Progenitor cell of endocrine pancreas (in vitro differentiated cells): ENCODE measurements around the gene EPN2. TPM values are rescaled to one million over a fixed set of nuclear protein-coding genes. Genes with fewer than 3 reads are reported as not detected.

Source experiments
- DNase-seq: peaks from one replicate; pipeline ENCODE4 v3.0.0; 2021; ENCODE audit warnings: low spot score; ENCODE audit not compliant: unreplicated experiment
- H3K27ac Mint-ChIP-seq: 2 replicates; pipeline ENCODE4 v1.8.0; 2021; ENCODE audit warnings: mild to moderate bottlenecking, moderate library complexity, mixed read lengths
- H3K27me3 Mint-ChIP-seq: 2 replicates; pipeline ENCODE4 v1.8.0; 2021; ENCODE audit warnings: mixed read lengths
- H3K36me3 Mint-ChIP-seq: 2 replicates; pipeline ENCODE4 v1.8.0; 2022; ENCODE audit warnings: mixed read lengths; ENCODE audit not compliant: insufficient read depth
- H3K4me1 Mint-ChIP-seq: 2 replicates; pipeline ENCODE4 v1.8.0; 2021; ENCODE audit warnings: low read depth, mixed read lengths
- H3K4me3 Mint-ChIP-seq: 2 replicates; pipeline ENCODE4 v1.8.0; 2021; ENCODE audit warnings: low read depth, mild to moderate bottlenecking, moderate library complexity, mixed read lengths
- H3K9me3 Mint-ChIP-seq: 2 replicates; pipeline ENCODE4 v1.8.0; 2021; ENCODE audit warnings: low read depth, mixed read lengths
- total RNA-seq: library from RNA; stranded (reverse); gene quantifications from 2 replicates; pipeline ENCODE4 v1.2.1, GENCODE V29; 2021
- TF ChIP-seq, protein P1 (sequence below): fragments of 200-600 bp; sonication (generic); IDR thresholded peaks from one replicate; pipeline ENCODE4 v1.5.0; 2021; ENCODE audit warnings: antibody characterized with exemption, mild to moderate bottlenecking; ENCODE audit not compliant: unreplicated experiment

EPN2 gene
- total RNA-seq, 1 donor from 2014 or later = 49.8 TPM

DNA sequence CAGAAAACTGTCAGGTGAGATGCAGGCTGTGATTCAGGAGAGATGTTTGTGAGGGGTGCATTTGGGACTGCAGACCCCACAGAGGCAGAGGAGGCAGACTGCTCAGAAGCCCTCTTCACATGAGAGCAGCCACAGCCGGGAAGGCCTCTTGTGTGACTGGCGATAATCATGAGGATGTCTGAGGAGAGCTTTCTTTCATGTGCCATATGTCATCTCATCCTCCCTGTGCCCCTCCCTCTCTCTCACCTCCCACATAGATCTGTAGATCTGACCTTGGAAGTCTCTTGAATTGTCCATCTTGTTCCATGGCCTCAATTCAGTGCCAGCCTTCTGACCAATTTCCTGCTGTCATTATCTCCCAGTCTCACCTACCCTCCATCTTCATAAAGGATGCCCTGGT lies 50.5 kb downstream of the EPN2 start:
- no peaks in the 10 kb centered on the region for H3K27me3 Mint-ChIP-seq
- TF ChIP-seq, protein P1, sequence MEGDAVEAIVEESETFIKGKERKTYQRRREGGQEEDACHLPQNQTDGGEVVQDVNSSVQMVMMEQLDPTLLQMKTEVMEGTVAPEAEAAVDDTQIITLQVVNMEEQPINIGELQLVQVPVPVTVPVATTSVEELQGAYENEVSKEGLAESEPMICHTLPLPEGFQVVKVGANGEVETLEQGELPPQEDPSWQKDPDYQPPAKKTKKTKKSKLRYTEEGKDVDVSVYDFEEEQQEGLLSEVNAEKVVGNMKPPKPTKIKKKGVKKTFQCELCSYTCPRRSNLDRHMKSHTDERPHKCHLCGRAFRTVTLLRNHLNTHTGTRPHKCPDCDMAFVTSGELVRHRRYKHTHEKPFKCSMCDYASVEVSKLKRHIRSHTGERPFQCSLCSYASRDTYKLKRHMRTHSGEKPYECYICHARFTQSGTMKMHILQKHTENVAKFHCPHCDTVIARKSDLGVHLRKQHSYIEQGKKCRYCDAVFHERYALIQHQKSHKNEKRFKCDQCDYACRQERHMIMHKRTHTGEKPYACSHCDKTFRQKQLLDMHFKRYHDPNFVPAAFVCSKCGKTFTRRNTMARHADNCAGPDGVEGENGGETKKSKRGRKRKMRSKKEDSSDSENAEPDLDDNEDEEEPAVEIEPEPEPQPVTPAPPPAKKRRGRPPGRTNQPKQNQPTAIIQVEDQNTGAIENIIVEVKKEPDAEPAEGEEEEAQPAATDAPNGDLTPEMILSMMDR = no peak
- H3K36me3 Mint-ChIP-seq = peaks cover 20% of the 10 kb centered on the region
- no peak overlapping the region for H3K27ac Mint-ChIP-seq
- DNase-seq = no peak
- no peak overlapping the region for H3K4me3 Mint-ChIP-seq
- no peaks in the 10 kb centered on the region for H3K9me3 Mint-ChIP-seq
- peaks cover 17% of the 10 kb centered on the region for H3K4me1 Mint-ChIP-seq

DNA sequence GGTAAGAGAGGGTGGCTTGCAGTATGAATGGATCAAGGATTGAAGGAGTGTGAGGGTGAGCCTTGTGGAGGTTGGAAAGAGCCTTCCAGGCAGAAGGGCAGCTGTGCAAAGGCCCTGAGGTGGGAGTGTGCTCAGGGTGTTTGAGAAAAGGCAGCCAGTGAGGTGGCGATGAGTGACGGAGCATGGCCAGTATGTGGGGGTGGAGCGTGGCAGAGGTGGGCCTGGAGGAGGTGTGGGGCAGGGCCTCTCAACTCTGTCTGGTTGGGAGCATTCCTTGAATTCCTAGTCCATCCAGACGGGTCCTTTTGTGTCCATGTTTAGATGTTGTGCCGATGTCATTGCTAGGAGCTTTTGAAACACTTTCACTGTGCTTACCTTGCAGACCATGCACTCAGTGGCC lies 51.3 kb downstream of the EPN2 start:
- Mint-ChIP-seq H3K9me3 (no peaks in the 10 kb centered on the region), H3K4me1 (peaks cover 17% of the 10 kb centered on the region), H3K27ac (peak overlapping the region; percentile 82), H3K27me3 (no peaks in the 10 kb centered on the region), H3K36me3 (peaks cover 15% of the 10 kb centered on the region), H3K4me3 (no peak overlapping the region)
- DNase-seq = no peak
- TF ChIP-seq, protein P1 = no peak

DNA sequence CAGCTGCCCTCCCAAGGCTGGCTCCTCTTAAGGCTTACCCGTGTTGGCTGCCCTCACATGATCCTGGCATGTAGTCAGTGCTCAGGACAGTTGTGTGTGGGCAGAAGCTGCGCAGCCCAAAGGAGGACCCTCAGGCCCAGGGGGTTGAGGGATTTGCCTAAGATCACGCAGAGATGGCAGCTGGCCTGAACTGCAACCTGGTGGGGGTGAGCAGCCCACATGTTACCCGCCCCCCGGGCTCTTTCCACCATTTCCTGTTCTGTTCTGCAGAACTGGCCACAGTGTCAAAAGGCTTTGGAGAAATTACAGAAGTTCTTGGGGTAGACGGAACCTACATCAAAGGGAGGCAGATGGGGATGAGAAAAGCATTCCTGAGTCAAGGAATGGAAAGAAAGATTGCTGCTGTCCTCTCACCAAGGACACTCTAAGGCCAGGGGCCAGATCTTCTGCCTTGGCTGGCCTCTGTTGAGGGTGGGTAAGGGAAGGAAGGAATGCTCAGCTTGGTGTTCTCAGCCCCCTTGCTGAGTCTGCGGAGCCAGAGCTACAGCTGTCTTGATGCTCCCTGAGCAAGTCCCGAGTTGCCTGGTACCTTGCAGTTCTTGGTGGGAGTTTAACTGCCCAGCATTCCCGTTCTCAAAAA lies 53.0 kb downstream of the EPN2 start:
- Mint-ChIP-seq H3K36me3 (peaks cover 8% of the 10 kb centered on the region), H3K4me3 (no peak overlapping the region), H3K9me3 (no peaks in the 10 kb centered on the region), H3K27me3 (no peaks in the 10 kb centered on the region), H3K27ac (no peak overlapping the region), H3K4me1 (peaks cover 14% of the 10 kb centered on the region)
- TF ChIP-seq, protein P1 = no peak
- no peak for DNase-seq

DNA sequence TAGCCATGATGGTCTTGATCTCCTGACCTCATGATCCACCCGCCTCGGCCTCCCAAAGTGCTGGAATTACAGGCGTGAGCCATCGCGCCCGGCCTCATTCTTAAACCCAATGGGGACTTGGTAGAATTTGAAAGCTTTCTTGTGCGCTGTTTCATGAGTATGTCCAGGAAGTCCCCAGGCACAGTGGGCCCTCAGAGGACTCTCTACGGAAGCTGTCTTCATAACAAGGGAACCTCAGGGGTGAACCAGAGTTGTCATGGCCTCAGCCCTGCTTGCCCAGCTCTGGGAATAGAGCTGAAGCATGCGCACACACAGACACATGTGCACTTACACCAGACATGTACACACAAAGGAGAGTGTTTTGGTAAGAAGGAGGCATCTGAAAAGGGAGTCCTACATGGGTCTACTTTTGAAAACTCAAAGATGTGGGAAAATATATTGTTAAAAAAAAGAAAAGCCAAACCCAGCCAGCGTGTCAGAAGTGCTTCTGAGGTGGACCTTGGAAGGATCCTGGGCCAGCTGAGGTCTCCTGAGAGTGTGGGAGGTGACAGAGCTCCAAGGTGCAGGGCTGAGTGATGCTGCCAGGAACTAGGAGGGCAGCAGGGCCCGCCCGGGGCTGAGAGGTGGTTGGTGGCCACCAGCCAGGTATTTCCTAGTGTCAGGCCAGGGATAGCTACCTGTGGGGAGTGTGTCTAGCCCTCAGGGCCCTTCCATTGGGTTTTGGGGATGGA lies 54.6 kb downstream of the EPN2 start:
- TF ChIP-seq, protein P1 = no peak
- peak overlapping the region; percentile 40 for H3K27ac Mint-ChIP-seq
- H3K4me3 Mint-ChIP-seq = no peak overlapping the region
- no peaks in the 10 kb centered on the region for H3K27me3 Mint-ChIP-seq
- H3K36me3 Mint-ChIP-seq = peaks cover 8% of the 10 kb centered on the region
- DNase-seq = no peak
- no peaks in the 10 kb centered on the region for H3K9me3 Mint-ChIP-seq
- H3K4me1 Mint-ChIP-seq = peaks cover 10% of the 10 kb centered on the region

DNA sequence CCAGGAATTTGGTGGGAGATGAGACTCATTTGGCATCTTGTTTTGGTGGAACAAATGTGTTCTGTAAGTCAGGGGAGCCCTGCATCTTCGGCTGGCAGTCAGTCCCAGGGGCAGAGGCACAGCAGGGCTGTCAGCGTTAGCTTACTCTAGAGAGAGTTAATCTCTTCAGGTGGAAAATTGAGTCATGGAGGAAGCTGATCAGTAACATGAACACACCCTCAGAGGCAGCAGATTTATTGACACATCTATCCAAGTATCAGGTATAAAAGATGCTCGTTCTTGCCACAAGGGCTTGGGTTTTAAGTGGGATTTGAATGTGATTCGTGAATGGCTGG lies 55.2 kb downstream of the EPN2 start:
- Mint-ChIP-seq H3K4me3 (no peak overlapping the region), H3K9me3 (no peaks in the 10 kb centered on the region), H3K27ac (peak overlapping the region; percentile 40), H3K4me1 (peaks cover 6% of the 10 kb centered on the region), H3K27me3 (no peaks in the 10 kb centered on the region), H3K36me3 (peaks cover 8% of the 10 kb centered on the region)
- DNase-seq = no peak
- TF ChIP-seq, protein P1 = no peak
